ENCODE data around the gene IPO5.
A peak's percentile ranks its signal among the peaks of the same experiment; 100 is the strongest.
"Not testable (repeated sequence)": the region's sequence is repeated elsewhere in the genome, so short reads cannot be mapped to it uniquely, and the experiment has no call there.

IPO5 gene

DNA sequence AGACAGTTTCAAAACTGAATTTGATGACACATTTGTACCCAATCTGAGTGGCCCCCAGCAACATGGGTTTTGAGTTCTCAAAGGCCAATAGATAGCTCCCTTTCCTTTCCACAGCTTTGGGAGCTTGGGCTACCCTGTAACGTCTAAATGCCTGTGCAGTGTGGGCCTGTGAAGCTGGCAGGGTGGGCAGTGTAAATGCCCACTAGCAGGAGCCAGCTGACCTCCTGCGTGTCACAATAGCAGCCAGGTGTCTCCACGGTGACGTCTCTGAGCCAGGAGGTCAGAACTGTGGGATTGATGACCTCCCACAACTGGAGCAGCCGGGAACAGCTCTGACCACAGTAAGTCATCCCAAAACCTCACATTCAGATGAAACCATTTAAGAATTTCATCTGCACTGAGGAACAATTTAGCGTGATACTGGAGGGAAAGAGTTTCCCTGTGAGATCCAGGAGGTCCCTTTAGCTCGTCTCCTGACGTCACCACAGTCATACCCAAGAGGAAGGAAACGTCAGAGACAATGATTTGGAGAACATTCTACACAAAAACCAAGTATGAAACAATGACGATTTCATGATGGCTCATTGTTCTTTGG is at the start of gene IPO5:
IPO5 (plus strand) TSS at position 300 of the 595 bp plus-strand sequence. CDS start 23,022 bp downstream, outside the sequence.
- no peak for DNase-seq

DNA sequence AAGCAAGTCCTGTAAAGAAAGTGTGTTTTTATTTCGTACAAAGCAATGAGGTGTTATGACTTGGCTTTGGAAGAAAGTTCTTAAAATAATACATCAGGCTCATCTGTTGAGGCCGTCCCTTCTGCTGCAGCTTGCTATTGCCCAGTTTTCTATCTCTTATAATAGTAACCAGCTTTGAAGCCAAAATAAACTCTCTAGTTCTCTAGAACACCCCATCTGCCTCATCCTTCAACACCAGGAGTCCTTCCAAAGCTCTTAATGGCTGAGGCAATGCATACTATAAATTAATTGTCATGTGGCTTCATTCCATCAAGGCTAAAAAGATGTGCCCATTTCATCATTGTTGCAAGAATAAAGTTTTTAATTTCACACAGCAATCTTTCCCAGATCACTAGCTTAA is 49.4 kb upstream of the IPO5 start:
- DNase-seq: no peak

DNA sequence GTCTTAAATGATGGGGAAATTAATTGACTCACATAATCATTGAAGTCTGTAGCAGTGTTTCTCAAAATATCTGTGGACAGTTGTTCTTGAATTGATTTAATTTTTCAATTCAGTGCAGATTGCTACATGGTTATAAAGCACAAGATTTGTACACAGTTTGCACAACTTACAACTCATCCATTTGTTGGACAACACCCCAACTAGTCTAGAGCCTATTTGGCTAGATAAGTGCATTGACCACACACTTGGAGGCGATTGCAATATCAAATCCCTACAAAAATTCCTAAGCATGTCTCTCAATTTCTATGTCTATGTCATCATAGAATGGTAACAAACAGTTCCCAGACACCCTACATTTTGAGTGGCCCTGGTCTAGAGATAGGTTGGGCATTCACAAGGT is 48.0 kb upstream of the IPO5 start:
- no peak for DNase-seq

DNA sequence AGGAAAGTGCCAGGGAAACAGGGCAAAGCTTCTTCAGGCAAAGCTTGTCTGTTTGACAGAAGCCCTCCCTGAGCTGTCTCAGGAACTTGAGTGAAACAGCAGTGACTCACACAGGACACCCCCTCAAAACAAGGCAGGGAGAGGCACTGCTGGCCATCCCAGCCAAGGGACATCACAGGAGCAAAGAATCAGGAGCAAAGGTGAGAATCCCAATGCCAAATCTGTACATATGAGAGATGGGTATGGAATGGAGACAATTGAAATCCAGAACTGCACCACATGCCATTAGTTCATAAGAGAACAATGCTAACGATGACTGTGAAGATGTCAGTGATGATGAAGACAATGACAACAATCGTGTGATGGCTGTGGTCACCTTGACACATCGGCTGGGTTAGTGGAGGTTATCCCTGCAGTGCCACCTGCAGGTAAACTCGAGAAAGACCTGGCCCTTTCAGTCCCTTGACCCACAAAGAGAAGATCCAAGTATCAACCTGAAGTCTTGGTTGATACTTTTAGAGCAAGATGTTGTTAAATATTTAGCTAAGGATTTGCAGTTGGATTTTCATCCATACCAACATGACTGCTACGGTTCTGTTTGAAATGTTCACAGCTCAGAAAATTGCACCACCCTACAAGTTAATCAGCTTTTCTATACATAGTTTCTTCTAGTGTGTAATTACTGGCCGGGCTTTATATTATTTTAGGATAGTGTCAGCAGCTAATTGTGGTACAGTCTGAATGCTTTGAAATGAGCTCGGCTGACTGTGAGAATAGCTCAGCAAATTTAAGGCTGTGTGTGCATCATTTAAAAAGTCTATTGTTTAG is 42.0 kb upstream of the IPO5 start:
- peak; percentile 48 for DNase-seq

DNA sequence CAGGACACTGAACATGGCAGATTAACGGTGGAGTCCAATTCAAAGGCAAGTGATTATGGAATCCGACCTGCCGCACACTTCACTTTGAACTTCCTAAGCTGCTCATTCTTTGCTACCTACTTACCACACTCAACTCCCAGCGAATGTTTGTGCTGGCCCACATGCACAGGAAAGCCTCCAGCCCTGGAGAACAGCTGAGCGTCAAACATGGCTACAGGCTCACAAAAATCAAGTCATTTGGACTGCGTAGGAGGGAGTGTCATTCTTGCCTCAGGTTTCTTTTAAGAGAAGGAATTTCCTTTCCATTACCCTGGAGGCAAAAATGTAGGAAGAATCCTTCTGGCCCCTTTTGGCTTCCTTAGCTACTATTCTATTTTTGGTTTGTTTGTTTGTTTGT is 41.3 kb upstream of the IPO5 start:
- no peak for DNase-seq

DNA sequence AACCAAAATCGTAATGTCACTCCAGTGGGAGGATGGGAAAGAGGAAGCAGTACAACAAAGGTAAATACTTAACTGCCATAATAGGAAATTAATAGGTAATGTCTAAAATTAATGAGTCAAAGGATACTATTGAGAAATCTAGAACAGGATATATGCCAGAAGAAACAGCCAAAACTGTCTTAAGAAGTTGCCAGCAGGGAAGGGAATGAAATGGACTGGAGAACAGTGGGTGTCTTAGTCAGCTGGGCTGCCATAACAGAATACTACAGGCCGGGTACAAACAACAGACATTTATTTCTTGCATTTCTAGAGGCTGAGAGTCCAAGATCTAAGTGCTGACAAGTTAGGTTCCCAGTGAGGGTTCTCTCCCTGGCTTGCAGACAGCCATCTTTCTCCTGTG is 40.3 kb upstream of the IPO5 start:
- DNase-seq: no peak

DNA sequence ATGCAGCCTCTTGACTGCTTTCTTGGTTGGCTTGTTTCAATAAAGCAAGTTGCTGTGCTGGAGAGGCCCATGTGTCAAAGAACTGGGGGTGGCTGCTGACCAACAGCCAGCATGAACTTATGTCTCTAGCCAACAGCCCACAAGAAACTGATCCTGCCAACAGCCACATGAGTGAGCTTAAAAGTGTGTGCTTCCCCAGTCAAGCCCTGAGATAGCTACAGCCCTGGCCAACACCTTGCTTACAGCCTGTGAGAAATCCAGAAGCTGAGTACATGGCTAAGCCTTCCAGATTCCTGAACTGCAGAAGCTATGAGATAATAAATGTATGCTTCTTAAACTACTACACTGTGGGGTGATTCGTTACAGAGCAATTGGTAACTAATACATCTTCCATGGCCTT is 38.9 kb upstream of the IPO5 start:
- no peak for DNase-seq

DNA sequence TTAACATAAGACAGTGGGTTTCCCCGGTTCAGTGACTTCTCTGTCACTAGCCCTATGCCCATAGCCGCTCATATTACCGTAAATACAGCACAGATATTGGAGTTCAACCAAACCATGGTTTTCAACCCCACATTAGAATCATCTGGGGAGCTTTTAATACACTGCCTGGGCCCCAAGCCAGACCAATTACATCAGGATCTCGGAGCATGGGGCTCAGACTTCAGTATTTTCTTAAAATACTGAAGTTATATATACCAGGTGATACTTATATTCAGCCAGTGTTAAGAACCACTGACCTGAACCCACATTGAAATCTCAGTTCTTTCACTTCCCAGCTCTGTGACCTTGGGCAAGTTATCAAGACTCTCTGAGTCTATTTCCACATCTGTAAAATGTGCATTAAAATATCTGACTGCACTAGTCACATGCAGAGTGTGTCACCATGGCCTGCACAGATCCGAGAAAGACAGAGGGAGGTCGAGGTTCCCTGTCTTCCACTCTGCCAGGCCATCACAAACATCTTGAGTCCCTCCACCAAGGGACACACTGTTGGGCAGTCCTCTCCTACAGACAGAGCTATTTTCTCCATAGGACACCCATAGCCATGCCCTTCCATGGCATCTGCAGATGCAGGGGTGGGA is 32.2 kb upstream of the IPO5 start:
- no peak for DNase-seq

DNA sequence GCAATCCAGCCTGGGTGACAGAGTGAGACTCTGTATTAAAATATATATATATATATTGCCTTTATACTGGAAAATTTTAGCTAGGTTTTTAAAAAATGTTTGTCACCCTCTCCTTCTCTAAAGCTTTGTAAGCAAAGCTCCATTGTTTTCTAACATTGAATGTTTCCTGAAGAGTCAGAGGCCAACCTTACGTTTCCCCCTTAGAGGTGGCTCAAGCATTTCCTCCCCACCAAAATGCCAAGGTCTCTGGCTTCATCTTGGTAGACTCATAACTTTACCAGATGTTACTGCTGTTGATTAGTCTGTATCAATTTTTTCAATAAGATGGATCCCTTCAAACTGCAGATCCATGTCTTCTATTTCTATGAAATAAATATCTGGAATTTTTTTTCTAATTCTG is 25.2 kb upstream of the IPO5 start:
- DNase-seq: no peak

DNA sequence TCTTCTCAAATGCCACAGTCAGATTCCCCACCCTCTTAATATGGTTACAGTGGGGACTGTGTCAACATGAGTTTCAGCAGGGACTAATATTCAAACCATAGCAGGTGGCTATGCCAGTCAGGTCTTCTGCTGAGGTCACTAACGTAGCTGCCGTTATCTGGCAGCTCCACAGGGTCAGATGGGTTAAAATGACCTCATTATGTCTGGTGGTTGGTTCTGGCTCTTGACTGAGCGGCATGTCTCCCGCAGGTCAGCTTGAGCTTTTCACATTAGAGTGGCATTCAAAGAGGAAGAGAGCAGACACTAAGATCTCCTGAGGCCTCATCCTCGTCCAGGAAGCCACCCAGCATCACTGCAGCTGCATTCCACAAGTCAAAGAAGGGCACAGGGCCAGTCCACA is 21.4 kb upstream of the IPO5 start:
- DNase-seq: peak; percentile 43

DNA sequence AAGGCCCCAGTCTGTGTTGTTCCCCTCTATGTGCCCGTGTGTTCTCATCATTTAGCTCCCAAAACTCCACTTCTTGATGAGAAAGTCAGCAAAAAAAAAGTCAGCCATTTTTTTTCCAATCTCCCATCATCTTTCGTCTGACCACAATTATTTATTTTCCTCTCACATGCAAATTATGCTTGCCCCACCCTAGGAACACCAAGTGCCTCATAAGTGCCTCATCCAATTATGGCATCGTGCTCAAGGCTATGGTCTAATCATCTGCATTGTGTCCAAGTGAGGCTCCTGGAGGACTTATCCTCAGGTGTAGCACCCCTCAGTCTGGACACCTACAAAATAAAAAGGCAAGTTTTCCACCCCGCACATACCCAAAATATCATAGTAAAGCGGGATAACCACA is 20.8 kb upstream of the IPO5 start:
- DNase-seq: no peak

DNA sequence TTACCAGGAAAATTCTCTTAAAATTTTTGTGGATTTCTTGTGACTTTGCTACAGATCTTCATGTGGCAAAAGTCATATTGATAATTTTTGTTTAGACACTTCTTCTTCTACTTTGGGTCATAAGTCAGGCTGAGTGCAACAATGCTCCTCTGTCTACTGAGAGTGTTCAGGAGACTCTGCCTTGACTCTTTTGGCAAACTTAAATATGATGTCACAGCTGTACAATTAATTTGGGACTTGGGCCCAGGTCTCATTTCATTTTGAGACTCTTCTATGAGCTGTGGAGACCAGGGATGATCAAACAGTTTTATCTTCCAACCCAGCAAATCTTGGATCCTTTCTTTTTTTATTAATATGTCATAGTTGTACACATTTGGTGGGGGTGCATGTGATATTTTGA is 19.7 kb upstream of the IPO5 start:
- no peak for DNase-seq

DNA sequence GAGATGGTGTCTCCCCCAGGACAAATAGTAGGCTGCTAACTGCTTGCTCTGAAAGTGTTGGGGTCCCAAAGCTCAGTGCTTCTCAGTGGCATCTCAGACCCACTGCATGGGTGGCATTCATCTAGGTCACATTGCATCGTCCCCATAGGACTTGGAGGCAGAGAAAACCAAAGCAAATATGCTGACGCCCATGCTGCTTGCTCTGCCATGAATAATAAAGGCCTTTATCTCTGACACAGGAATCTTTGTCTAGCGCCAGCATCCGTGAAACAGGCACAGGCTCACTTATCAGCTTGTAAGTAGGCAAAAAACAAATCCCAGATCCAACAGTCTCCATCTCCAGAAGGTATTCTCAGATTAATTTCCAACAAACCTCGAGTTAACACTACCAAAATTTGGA is 18.9 kb upstream of the IPO5 start:
- peak; percentile 10 for DNase-seq

DNA sequence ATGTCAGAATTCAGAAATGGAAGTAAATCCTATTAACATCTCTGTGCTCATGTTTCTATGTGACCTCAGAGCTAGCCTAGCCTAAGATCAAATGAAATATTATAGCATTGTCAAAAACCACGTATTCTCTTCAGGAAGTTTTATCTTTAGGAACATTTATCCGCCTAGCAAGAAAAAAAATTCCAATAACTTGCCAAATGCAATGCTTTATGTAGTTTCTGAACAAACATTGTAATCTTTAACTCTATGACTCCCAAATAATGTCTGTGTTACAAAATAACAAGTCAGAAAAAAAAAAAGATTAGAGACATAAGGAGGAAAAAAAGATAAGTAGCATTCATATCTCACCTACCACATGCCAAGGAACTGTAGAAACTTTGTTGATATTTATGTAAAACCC is 18.4 kb upstream of the IPO5 start:
- DNase-seq: no peak

DNA sequence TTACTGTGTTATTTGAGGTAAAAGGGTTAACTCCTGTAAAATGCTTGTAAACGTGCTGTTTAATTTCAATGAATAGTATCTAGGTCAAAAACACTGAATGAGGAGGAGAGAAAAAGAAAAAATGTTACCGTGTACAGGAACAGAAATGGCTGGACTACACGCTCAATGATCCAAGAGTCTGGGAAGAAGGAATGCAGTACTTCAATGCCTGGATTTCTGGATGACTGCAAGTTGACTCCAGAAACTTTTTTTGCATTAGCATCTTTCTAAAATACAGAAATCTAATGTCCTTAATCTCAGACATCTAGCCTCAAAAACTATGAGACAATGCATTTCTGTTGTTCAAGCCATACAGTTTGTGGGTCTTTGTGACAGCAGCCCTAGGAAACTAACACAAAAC is 17.4 kb upstream of the IPO5 start:
- no peak for DNase-seq

DNA sequence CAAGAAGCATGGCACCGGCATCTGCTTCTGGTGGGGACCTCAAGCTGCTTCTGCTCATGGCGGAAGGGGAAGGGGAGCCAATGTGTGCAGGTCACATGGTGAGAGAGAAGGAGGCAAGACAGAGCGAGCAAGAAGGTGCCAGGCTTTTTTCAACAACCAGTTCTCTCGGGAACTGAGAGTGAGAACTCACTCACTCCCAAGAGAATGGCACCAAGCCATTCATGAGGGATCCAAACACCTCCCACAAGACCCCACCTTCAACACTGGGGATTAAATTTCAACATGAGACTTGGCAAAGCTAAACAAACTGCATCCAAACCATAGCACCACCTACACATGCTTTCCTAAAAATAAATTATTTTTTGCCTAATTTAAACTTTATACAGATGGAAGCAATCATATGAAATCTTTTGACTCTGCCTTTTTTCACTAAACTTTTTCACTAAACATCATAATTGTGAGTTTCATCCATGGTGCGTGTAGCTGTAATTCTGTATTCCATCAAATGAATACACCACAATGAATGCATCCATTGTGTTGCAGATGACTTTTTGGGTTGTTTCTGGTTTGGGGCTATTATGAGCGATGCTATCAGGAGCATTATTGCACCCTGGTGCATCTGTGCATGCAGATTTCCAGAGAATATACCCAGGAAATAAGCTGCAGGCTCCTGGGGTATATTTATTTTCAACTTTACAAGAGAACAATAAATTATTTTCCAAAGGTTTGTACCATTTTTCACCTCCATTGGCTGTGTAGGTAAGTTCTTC is 14.6 kb upstream of the IPO5 start:
- no peak for DNase-seq

DNA sequence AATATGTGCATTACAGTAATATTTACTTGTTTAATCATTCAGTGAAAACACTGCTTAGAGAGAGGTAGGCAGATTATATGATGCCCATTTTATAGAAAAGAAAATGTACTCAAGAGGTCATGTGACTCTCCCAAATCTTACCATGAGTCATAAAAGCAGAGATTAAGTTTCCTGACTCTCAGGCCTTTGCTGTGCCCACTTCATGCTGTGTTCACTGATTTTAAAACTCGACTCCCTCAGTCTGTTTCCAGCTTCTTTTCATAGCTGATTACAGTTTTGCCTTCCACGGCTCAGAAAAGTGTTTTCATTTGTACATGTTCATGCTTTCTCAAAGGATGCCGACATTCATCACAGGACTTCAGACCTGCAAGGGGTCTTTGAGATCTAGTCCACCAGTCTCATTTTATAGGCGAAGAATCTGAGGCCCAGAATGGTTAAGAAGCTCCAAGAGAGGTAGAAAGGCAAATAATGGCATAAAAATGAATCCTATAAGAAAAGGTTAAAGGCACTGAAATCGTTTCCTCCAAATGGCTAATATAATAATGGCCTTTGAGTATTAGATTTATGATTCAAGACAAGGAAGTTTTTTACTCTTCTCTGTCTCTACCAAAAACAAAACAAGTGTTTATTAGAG is 9.0 kb upstream of the IPO5 start:
- DNase-seq: no peak

DNA sequence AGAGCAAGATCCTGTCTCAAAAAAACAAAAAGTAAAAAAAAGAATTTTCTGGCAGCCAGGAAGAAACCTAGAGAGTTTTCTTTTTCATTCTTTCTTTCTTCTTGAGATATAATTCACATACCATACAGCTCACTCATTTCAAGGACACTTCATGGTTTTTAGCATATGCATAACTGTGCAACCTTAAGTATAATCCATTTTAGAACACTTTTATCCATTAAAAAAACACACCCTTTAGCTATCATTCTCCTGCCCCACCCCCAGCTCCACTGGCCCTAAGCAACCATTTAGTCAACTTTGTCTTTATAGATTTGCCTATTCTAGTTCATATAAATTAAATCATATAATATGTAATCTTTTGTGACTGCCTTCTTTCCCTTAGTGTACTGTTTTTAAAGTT is 8.1 kb upstream of the IPO5 start:
- DNase-seq: no peak

DNA sequence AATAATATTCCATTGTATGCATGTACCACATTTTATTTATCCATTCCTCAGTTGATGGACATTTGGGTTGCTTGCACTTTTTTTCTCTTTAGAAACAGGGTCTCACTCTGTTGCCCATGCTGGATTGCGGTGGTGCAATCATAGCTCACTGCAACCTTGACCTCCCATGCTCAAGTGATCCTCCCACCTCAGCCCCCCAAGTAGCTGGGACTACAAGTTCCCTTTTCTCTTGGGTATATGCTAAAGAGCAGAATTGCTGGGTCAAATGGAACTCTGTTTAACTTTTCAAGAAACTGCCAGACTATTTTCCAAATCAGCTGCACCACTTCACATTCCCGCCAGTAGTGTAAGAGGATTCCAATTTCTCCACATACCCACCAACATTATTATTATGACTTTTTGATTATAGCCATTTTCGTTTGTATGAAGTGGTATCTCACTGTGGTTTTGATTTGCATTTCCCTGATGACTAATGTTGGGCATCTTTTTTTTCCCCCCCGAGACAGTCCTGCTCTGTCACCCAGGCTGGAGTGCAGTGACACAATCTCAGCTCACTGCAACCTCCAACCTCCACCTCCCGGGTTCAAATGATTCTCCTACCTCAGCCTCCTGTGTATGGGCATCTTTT is 7.6 kb upstream of the IPO5 start:
- DNase-seq: no peak

DNA sequence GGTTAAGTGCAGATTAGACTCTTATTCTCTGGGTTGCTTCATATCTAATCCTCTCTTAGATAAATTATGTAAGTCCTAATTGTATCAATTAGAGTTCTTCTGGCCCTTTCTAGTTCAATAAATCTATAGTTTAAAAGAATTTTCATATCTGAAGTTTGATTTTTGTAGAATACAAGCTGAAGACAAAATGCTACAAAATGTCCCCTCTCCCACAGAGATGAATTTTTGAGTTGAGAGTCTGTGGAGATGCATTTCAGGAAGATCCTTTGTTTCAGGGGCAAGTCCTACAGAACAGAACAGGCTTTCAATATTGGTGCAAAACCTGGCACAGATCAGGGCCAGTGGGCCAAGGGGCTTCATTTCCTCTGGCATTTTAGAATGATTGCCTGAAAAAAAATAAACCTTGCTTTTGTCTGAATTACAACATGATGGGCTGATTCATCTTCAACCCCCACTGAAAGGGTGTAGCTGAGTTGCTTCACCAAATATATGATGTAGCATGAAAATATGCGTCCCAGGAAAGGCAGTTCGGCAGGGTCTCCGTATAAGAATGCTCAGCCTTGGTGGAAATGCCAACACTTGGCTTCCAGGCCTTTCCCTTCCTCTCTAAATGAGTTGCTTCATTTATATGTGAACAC is 6.4 kb upstream of the IPO5 start:
- no peak for DNase-seq

DNA sequence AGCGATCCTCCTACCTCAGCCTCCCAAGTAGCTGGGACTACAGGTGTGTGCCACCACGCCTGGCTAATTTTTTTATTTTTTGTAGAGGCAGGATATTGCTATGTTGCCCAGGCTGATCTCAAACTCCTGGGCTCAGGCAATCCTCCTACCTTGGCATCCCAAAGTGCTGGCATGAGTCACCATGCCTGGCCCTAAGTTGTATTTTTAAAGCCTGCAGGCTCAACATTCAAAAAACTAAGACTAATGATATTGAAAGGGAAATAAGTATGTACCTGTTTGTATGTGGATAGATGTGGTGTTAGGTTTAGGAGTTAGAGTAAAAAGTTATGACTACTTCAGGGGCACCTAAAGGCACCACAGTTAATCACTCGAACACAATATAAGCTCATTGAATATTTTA is 5.4 kb upstream of the IPO5 start:
- DNase-seq: no peak

DNA sequence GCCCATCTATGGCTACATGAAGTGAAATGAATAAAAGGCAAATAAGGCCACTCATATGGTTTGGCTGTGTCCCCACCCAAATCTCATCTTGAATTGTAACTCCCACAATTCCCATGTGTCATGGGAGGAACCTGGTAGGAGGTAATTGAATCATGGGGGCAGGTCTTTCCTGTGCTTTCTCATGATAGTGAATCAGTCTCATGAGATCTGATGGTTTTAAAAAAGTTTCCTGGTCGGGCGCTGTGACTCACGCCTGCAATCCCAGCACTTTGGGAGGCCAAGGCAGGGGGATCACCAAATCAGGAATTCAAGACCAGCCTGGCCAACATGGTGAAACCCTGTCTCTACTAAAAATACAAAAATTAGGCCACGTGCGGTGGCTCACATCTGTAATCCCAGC is 4.2 kb upstream of the IPO5 start:
- DNase-seq: not testable (repeated sequence)
